Measurements from ENCODE around the gene ACADM.

DNA sequence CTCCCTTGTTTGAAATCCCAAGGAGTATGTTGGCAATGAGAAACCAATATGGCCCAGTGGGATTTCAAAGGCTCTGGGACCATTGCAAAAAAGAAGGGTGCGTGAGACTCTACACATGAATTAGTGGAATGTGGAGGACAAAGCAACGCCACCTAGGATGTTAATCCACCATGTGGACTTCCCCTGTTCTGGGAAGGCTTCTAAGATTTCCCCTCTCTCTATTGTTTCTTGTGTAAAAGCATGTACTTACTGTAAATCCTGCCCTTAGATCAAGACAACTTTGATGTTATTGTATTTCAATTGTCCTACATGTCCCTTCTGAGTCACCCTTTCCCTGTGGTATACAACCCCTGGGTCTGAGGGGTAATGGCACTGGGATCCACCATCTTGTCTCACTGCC is 4.7 kb upstream of the ACADM start:
- TF ChIP-seq EP300 (IDR thresholded peaks at IDR 0.05): no peak
- no peak for TF ChIP-seq CTCF (IDR thresholded peaks at IDR 0.05)
- TF ChIP-seq POLR2A (IDR thresholded peaks at IDR 0.05): no peak
